PFSK-1 (cell line): ENCODE measurements around the gene SKP2.

ENCODE experiments used
- POLR2AphosphoS5 ChIP-seq: IDR thresholded peaks from 2 replicates; pipeline ENCODE4 v1.6.1; 2012; ENCODE audit warnings: low read depth, mild to moderate bottlenecking, control low read depth, low read length, moderate library complexity
- SIN3A ChIP-seq: IDR thresholded peaks from 2 replicates; pipeline ENCODE4 v1.6.1; 2012; ENCODE audit warnings: mild to moderate bottlenecking, low read length, moderate library complexity, borderline replicate concordance; ENCODE audit not compliant: insufficient read depth

DNA sequence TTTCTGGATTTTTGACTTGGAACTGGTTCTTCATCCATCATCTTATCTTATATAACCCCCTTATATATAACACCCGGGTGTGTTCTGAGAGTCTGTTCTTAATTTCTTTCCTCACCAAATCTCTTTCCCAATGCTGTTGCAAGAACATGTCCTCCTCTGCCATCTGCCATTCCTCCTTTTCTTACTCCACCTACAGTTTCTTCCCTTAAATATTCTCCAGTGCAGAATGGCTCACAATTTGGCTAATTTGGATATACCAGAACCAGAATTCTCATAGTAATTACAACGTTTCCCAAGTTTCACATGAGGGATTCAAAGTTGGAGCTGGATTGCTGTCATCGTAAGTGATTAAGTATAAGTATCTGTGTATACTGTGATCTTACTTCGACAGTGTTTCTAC lies 28.0 kb downstream of the SKP2 start:
- TF ChIP-seq SIN3A = no peak
- TF ChIP-seq POLR2AphosphoS5 = no peak
